H9 (cell line): ENCODE measurements around the gene IKBKG. TPM values are rescaled to one million over a fixed set of nuclear protein-coding genes. Genes with fewer than 3 reads are reported as not detected.

Source experiments
- DNase-seq: peaks from one replicate; pipeline ENCODE4 v3.0.0-alpha.2; 2017
- H2AFZ ChIP-seq: one replicate; pipeline ENCODE4 v1.6.1; 2013; ENCODE audit warnings: mild to moderate bottlenecking, low read length, control low read depth, moderate library complexity
- H2AK5ac ChIP-seq: 2 replicates; pipeline ENCODE4 v1.6.1; 2013; ENCODE audit warnings: low read length, control low read depth, mixed read lengths; ENCODE audit not compliant: insufficient read length
- H2BK120ac ChIP-seq: one replicate; pipeline ENCODE4 v1.6.1; 2013; ENCODE audit warnings: low read depth, mild to moderate bottlenecking, low read length, control low read depth, inconsistent platforms; ENCODE audit not compliant: poor library complexity, severe bottlenecking
- H2BK12ac ChIP-seq: 2 replicates; pipeline ENCODE4 v1.6.1; 2013; ENCODE audit warnings: low read length, control low read depth, mixed read lengths, low read depth; ENCODE audit not compliant: insufficient read length
- H2BK15ac ChIP-seq: 2 replicates; pipeline ENCODE4 v1.6.1; 2013; ENCODE audit warnings: low read depth, low read length, control low read depth
- H2BK20ac ChIP-seq: one replicate; pipeline ENCODE4 v1.6.1; 2013; ENCODE audit warnings: low read depth, mild to moderate bottlenecking, low read length, control low read depth, inconsistent platforms; ENCODE audit not compliant: poor library complexity, severe bottlenecking
- H2BK5ac ChIP-seq: 2 replicates; pipeline ENCODE4 v1.6.1; 2013; ENCODE audit warnings: low read length, control low read depth, mixed read lengths; ENCODE audit not compliant: insufficient read length
- H3K14ac ChIP-seq: 2 replicates; pipeline ENCODE4 v1.6.1; 2013; ENCODE audit warnings: low read length, control low read depth; ENCODE audit not compliant: insufficient read depth
- H3K18ac ChIP-seq: 2 replicates; pipeline ENCODE4 v1.6.1; 2013; ENCODE audit warnings: low read depth, mild to moderate bottlenecking, mixed read lengths, low read length, control low read depth; ENCODE audit not compliant: insufficient read length
- H3K23ac ChIP-seq: 2 replicates; pipeline ENCODE4 v1.6.1; 2013; ENCODE audit warnings: low read length, control low read depth, mixed read lengths, low read depth; ENCODE audit not compliant: insufficient read length
- H3K23me2 ChIP-seq: 2 replicates; pipeline ENCODE4 v1.6.1; 2013; ENCODE audit warnings: low read depth, mild to moderate bottlenecking, mixed read lengths, low read length, control low read depth; ENCODE audit not compliant: insufficient read length, poor library complexity, severe bottlenecking
- H3K27ac ChIP-seq: 2 replicates; pipeline ENCODE4 v1.5.1; 2013; ENCODE audit warnings: low read length, control low read depth, mixed read lengths, low read depth; ENCODE audit not compliant: insufficient read length
- H3K27me3 ChIP-seq: 2 replicates; pipeline ENCODE4 v1.6.1; 2013; ENCODE audit warnings: low read length, control low read depth, inconsistent platforms; ENCODE audit not compliant: insufficient read depth
- H3K4ac ChIP-seq: 2 replicates; pipeline ENCODE4 v1.6.1; 2013; ENCODE audit warnings: low read depth, mild to moderate bottlenecking, control low read depth, inconsistent platforms, low read length, moderate library complexity
- H3K4me1 ChIP-seq: 2 replicates; pipeline ENCODE4 v1.6.1; 2013; ENCODE audit warnings: low read length, control low read depth, inconsistent platforms; ENCODE audit not compliant: insufficient read depth
- H3K4me2 ChIP-seq: 2 replicates; pipeline ENCODE4 v1.6.1; 2013; ENCODE audit warnings: low read length, control low read depth, mixed read lengths; ENCODE audit not compliant: insufficient read length, insufficient read depth
- H3K56ac ChIP-seq: 2 replicates; pipeline ENCODE4 v1.6.1; 2013; ENCODE audit warnings: low read depth, mild to moderate bottlenecking, mixed read lengths, low read length, control low read depth; ENCODE audit not compliant: insufficient read length
- H3K79me1 ChIP-seq: 2 replicates; pipeline ENCODE4 v1.6.1; 2013; ENCODE audit warnings: low read depth, mild to moderate bottlenecking, moderate library complexity, low read length, control low read depth, inconsistent platforms; ENCODE audit not compliant: insufficient read depth, poor library complexity, severe bottlenecking
- H3K79me2 ChIP-seq: 2 replicates; pipeline ENCODE4 v1.6.1; 2013; ENCODE audit warnings: low read length, control low read depth, inconsistent platforms; ENCODE audit not compliant: insufficient read depth
- H3K9ac ChIP-seq: 2 replicates; pipeline ENCODE4 v1.6.1; 2013; ENCODE audit warnings: low read length, control low read depth, mixed read lengths; ENCODE audit not compliant: insufficient read length; ENCODE audit errors: extremely low read depth
- H3K9me3 ChIP-seq: one replicate; pipeline ENCODE4 v1.6.1; 2013; ENCODE audit warnings: low read depth, low read length, inconsistent platforms; ENCODE audit not compliant: control insufficient read depth
- H3T11ph ChIP-seq: one replicate; pipeline ENCODE4 v1.6.1; 2013; ENCODE audit warnings: mild to moderate bottlenecking, low read length, control low read depth, inconsistent platforms
- H4K20me1 ChIP-seq: one replicate; pipeline ENCODE4 v1.6.1; 2013; ENCODE audit not compliant: control insufficient read depth, insufficient read length, insufficient read depth
- H4K5ac ChIP-seq: 2 replicates; pipeline ENCODE4 v1.6.1; 2013; ENCODE audit warnings: low read depth, mild to moderate bottlenecking, mixed read lengths, low read length, control low read depth; ENCODE audit not compliant: insufficient read length
- H4K8ac ChIP-seq: replicated peaks from 2 replicates; pipeline ENCODE4 v1.6.1; 2013; ENCODE audit warnings: low read length, control low read depth, mixed read lengths, low read depth; ENCODE audit not compliant: insufficient read length
- H4K91ac ChIP-seq: 2 replicates; pipeline ENCODE4 v1.6.1; 2013; ENCODE audit warnings: low read depth, mild to moderate bottlenecking, moderate library complexity, mixed read lengths, low read length, control low read depth; ENCODE audit not compliant: insufficient read length
- H3K27ac Mint-ChIP-seq, 3 experiments: 2 replicates in 2 of 3; 3 replicates in 1 of 3; pipeline ENCODE4 v1.8.0; 2020 to 2021; ENCODE audit warnings: mixed read lengths in 3 of 3, mild to moderate bottlenecking in 1 of 3, moderate library complexity in 1 of 3
- H3K27me3 Mint-ChIP-seq: 2 replicates; pipeline ENCODE4 v1.8.0; 2021; ENCODE audit warnings: low read depth, mild to moderate bottlenecking, moderate library complexity, mixed read lengths
- H3K36me3 Mint-ChIP-seq, 3 experiments: 2 replicates in 2 of 3; 3 replicates in 1 of 3; pipeline ENCODE4 v1.8.0; 2020 to 2021; ENCODE audit warnings: low read depth in 3 of 3, mixed read lengths in 3 of 3; ENCODE audit not compliant: insufficient read depth in 1 of 3
- H3K4me1 Mint-ChIP-seq, 2 experiments: 2 replicates each; pipeline ENCODE4 v1.8.0; 2020; ENCODE audit warnings: mixed read lengths in 2 of 2
- H3K4me3 Mint-ChIP-seq, 2 experiments: 2 replicates in 1 of 2; 3 replicates in 1 of 2; pipeline ENCODE4 v1.8.0; 2020 to 2021; ENCODE audit warnings: mild to moderate bottlenecking in 2 of 2, mixed read lengths in 2 of 2, moderate library complexity in 1 of 2
- H3K9me3 Mint-ChIP-seq, 2 experiments: 2 replicates in 1 of 2; 3 replicates in 1 of 2; pipeline ENCODE4 v1.8.0; 2020; ENCODE audit warnings: mild to moderate bottlenecking in 2 of 2, mixed read lengths in 2 of 2, moderate library complexity in 1 of 2
- CTCF ChIP-seq: fragments of 200-600 bp; sonication (generic); conservative IDR thresholded peaks from 3 replicates; pipeline ENCODE4 v1.8.0; 2021; ENCODE audit warnings: antibody characterized with exemption, mild to moderate bottlenecking
- WGBS: extraction: QIAGEN DNeasy Blood & Tissue Kit; methylation state at CpG from one replicate; pipeline ENCODE4 v1.1.7; 2013; ENCODE audit warnings: missing lambda C conversion rate, low lambda C conversion rate, mixed read lengths; ENCODE audit not compliant: insufficient read length; ENCODE audit errors: extremely low coverage; 5-methylcytosine and 5-hydroxymethylcytosine counted together
- total RNA-seq: library from RNA; stranded (reverse); gene quantifications from 2 replicates; pipeline ENCODE4 v1.2.1, GENCODE V29; 2021

IKBKG gene
- total RNA-seq, 1 experiment from 2014 or later: 17.8 TPM

- no peak for DNase-seq
- H3K18ac ChIP-seq: no peak overlapping the region
- no peak overlapping the region for H2BK12ac ChIP-seq
- no peak overlapping the region for H3K27ac ChIP-seq
- no peak overlapping the region for H2BK15ac ChIP-seq
- no peaks in the 10 kb centered on the region for H3K27me3 ChIP-seq
- H4K5ac ChIP-seq: no peak overlapping the region
- H3K23ac ChIP-seq: no peak overlapping the region
- no peak overlapping the region for H2BK120ac ChIP-seq
- H2BK20ac ChIP-seq: no peak overlapping the region
- peaks cover 3% of the 10 kb centered on the region; the same call in 1 of the 2 replicates for H3K27me3 Mint-ChIP-seq
- H2BK5ac ChIP-seq: no peak overlapping the region
- H4K91ac ChIP-seq: no peak overlapping the region
- H4K8ac ChIP-seq: no peak overlapping the region
- H3K79me1 ChIP-seq: no peaks in the 10 kb centered on the region
- H3K4me2 ChIP-seq: no peak overlapping the region
- no peak overlapping the region for H2AK5ac ChIP-seq
- no peaks in the 10 kb centered on the region for H3K79me2 ChIP-seq
- WGBS: no CpG with 5 or more reads among the region's 12 CpGs
- no peaks in the 10 kb centered on the region for H4K20me1 ChIP-seq
- H3K27ac Mint-ChIP-seq: no peak overlapping the region
- no peak overlapping the region for H2AFZ ChIP-seq
- H3K36me3 Mint-ChIP-seq: peaks cover 23 to 31% (median 24%) of the 10 kb centered on the region in 3 experiments
- peaks cover 18% of the 10 kb centered on the region for H3K9me3 ChIP-seq
- H3K4me3 Mint-ChIP-seq: no peak overlapping the region
- no peak for TF ChIP-seq CTCF
- H3K9me3 Mint-ChIP-seq: peaks cover 58 to 69% of the 10 kb centered on the region in 2 experiments
- H3K56ac ChIP-seq: no peak overlapping the region
- H3K4me1 ChIP-seq: no peaks in the 10 kb centered on the region
- H3K4me1 Mint-ChIP-seq: peaks cover 4 to 5% of the 10 kb centered on the region in 2 experiments; a peak in 3 of 4 replicates
- H3K23me2 ChIP-seq: peaks cover 11% of the 10 kb centered on the region
- H3T11ph ChIP-seq: no peak overlapping the region
- no peak overlapping the region for H3K4ac ChIP-seq
- H3K14ac ChIP-seq: no peak overlapping the region
- no peak overlapping the region for H3K9ac ChIP-seq
Measured at GRCh38 chrX:154511761-154512160, 35.7 kb upstream of the IKBKG start.
